Right lobe of liver (tissue), 4 donors: Measurements from ENCODE around the gene SART3.

Source experiments
- CTCF ChIP-seq, 4 donors: fragments of 200-600 bp in 3 of 4; fragments of 450-650 bp in 1 of 4; IDR thresholded peaks; one replicate each; pipeline versions ENCODE4 v1.5.1 to v1.8.0; 2016 to 2022; ENCODE audit warnings: antibody characterized with exemption in 4 of 4, mild to moderate bottlenecking in 2 of 4
- POLR2A ChIP-seq: fragments of 450-650 bp; IDR thresholded peaks from one replicate; pipeline ENCODE4 v1.6.1; 2017; ENCODE audit warnings: antibody characterized with exemption, mild to moderate bottlenecking
- donor health status: DM: no; HTN: no; CAD: no.
- donor health status: DM: no; HTN: no; CAD: no.
- donor health status: DM: no; HTN: yes; CAD: no.

GRCh38 chr12:108511633-108512540 lies 49.1 kb downstream of the SART3 start:
- TF ChIP-seq CTCF (IDR thresholded peaks at IDR 0.05) (peak; percentile 75 to 97 (median 93)), POLR2A (no peak)
